GM23338 (cell line): ENCODE data around the gene TRIM37. TPM values are rescaled to one million over a fixed set of nuclear protein-coding genes. Genes with fewer than 3 reads are reported as not detected.

Experiments used
- ATAC-seq: fragments of 200-7000 bp; cut with Tn5 transposase; 3 replicates; pipeline ENCODE4 v1.9.1; 2020
- DNase-seq: peaks from one replicate; pipeline ENCODE4 v3.0.0-alpha.2; 2015; ENCODE audit warnings: low spot score
- H2AFZ ChIP-seq: fragments of 200-600 bp; sonication (generic); 2 replicates; pipeline ENCODE4 v1.8.0; 2016; ENCODE audit warnings: antibody characterized with exemption, mild to moderate bottlenecking, moderate library complexity
- H3F3A ChIP-seq: fragments of 200-600 bp; sonication (generic); replicated peaks from 2 replicates; pipeline ENCODE4 v1.8.0; 2017; ENCODE audit warnings: antibody characterized with exemption, mixed run types, low read depth
- H3K27ac ChIP-seq: fragments of 200-600 bp; sonication (generic); 2 replicates; pipeline ENCODE4 v1.6.1; 2016; ENCODE audit warnings: low read depth
- H3K27me3 ChIP-seq: fragments of 200-600 bp; sonication (generic); 2 replicates; pipeline ENCODE4 v1.8.0; 2016; ENCODE audit warnings: mild to moderate bottlenecking, mixed run types, moderate library complexity; ENCODE audit not compliant: insufficient read depth
- H3K36me3 ChIP-seq: fragments of 200-600 bp; sonication (generic); 2 replicates; pipeline ENCODE4 v1.8.0; 2016; ENCODE audit warnings: mild to moderate bottlenecking; ENCODE audit not compliant: insufficient read depth
- H3K4me1 ChIP-seq: fragments of 200-600 bp; sonication (generic); 2 replicates; pipeline ENCODE4 v1.8.0; 2016; ENCODE audit warnings: mild to moderate bottlenecking, moderate library complexity; ENCODE audit not compliant: insufficient read depth
- H3K4me2 ChIP-seq: fragments of 200-600 bp; sonication (generic); 2 replicates; pipeline ENCODE4 v1.7.1; 2017; ENCODE audit warnings: mixed run types
- H3K4me3 ChIP-seq: fragments of 200-600 bp; sonication (generic); 2 replicates; pipeline ENCODE4 v1.6.1; 2016; ENCODE audit warnings: mixed run types
- H3K79me2 ChIP-seq: fragments of 200-600 bp; sonication (generic); replicated peaks from 2 replicates; pipeline ENCODE4 v1.8.0; 2017; ENCODE audit warnings: mild to moderate bottlenecking; ENCODE audit not compliant: insufficient read depth
- H3K9me2 ChIP-seq: fragments of 200-600 bp; sonication (generic); 2 replicates; pipeline ENCODE4 v1.8.0; 2017; ENCODE audit not compliant: insufficient read depth
- H4K20me1 ChIP-seq: fragments of 200-600 bp; sonication (generic); replicated peaks from 2 replicates; pipeline ENCODE4 v1.8.0; 2017; ENCODE audit warnings: mild to moderate bottlenecking; ENCODE audit not compliant: insufficient read depth
- H3K27ac Mint-ChIP-seq: 2 replicates; pipeline ENCODE4 v1.8.0; 2020; ENCODE audit warnings: inconsistent platforms, mild to moderate bottlenecking, moderate library complexity, mixed read lengths
- H3K27me3 Mint-ChIP-seq: 3 replicates; pipeline ENCODE4 v1.8.0; 2022; ENCODE audit warnings: low read depth, mild to moderate bottlenecking, moderate library complexity, mixed read lengths, inconsistent platforms; ENCODE audit not compliant: insufficient read depth, poor library complexity
- H3K36me3 Mint-ChIP-seq: 3 replicates; pipeline ENCODE4 v1.8.0; 2021; ENCODE audit warnings: low read depth, mild to moderate bottlenecking, inconsistent platforms, moderate library complexity, mixed read lengths
- H3K4me1 Mint-ChIP-seq: 3 replicates; pipeline ENCODE4 v1.8.0; 2020; ENCODE audit warnings: mild to moderate bottlenecking, inconsistent platforms, mixed read lengths
- H3K4me3 Mint-ChIP-seq: 3 replicates; pipeline ENCODE4 v1.8.0; 2021; ENCODE audit warnings: moderate library complexity, mild to moderate bottlenecking, inconsistent platforms, mixed read lengths
- H3K9me3 Mint-ChIP-seq: 3 replicates; pipeline ENCODE4 v1.8.0; 2020; ENCODE audit warnings: moderate library complexity, mild to moderate bottlenecking, inconsistent platforms, mixed read lengths
- CREB1 ChIP-seq: fragments of 250-450 bp; sonication (Bioruptor Pico); IDR thresholded peaks from 2 replicates; pipeline ENCODE4 v1.5.0; 2020; ENCODE audit warnings: low read depth, mild to moderate bottlenecking, moderate library complexity
- CTCF ChIP-seq, 2 experiments: fragments of 200-600 bp in 1 of 2; sonication (generic) in 1 of 2; conservative IDR thresholded peaks; 2 replicates each; pipeline versions ENCODE4 v1.5.1 to v1.6.1; 2016 to 2017; ENCODE audit warnings: antibody characterized with exemption in 2 of 2, low read depth in 2 of 2, mild to moderate bottlenecking in 2 of 2, moderate library complexity in 1 of 2
- ETS1 ChIP-seq: IDR thresholded peaks from 2 replicates; pipeline ENCODE4 v1.6.1; 2016; ENCODE audit warnings: antibody characterized with exemption
- EZH2 ChIP-seq: fragments of 200-600 bp; sonication (generic); IDR thresholded peaks from one replicate; pipeline ENCODE4 v1.8.0; 2017; ENCODE audit warnings: antibody characterized with exemption, mild to moderate bottlenecking, low read depth; ENCODE audit not compliant: unreplicated experiment
- EZH2phosphoT487 ChIP-seq: fragments of 200-600 bp; sonication (generic); IDR thresholded peaks from one replicate; pipeline ENCODE4 v1.8.1; 2018; ENCODE audit warnings: antibody characterized with exemption; ENCODE audit not compliant: unreplicated experiment
- JUNB ChIP-seq: IDR thresholded peaks from one replicate; pipeline ENCODE4 v1.6.1; 2016; ENCODE audit warnings: antibody characterized with exemption; ENCODE audit not compliant: unreplicated experiment
- POLR2AphosphoS5 ChIP-seq: IDR thresholded peaks from 2 replicates; pipeline ENCODE4 v1.6.1; 2016; ENCODE audit warnings: antibody characterized with exemption, low read depth
- REST ChIP-seq: IDR thresholded peaks from one replicate; pipeline ENCODE4 v1.6.1; 2018; ENCODE audit warnings: antibody characterized with exemption; ENCODE audit not compliant: unreplicated experiment
- ZNF114 ChIP-seq: fragments of 250-450 bp; sonication (Bioruptor Pico); IDR thresholded peaks from 2 replicates; pipeline ENCODE4 v1.5.0; 2020; ENCODE audit warnings: mild to moderate bottlenecking, moderate library complexity
- polyA plus RNA-seq: library from polyadenylated mRNA; unstranded; fragments of >200 nt; fragmentation: Nextera tagmentation; extraction: Ambion mirVana; gene quantifications from 2 replicates; pipeline ENCODE4 v1.2.1, GENCODE V29; 2016
- total RNA-seq: library from RNA; depleted of rRNA; stranded (reverse); fragments of >200 nt; shearing (Covaris generic); gene quantifications from 2 replicates; pipeline ENCODE4 v1.2.3, GENCODE V29; 2014

TRIM37 gene
- total and polyA plus RNA-seq, 2 experiments from 2014 or later: 61.1 to 71.2 TPM

GRCh38 chr17:59001158-59001814, 105.4 kb downstream of the TRIM37 start (continued):
- TF ChIP-seq REST (no peak), ETS1 (no peak), ZNF114 (CRISPR knock-in tag) (no peak), CTCF (conservative IDR thresholded peaks at IDR 0.05; ENCODE audit: low read depth in 2 of 2) (no peak), EZH2 (no peak)

- Mint-ChIP-seq H3K4me1 (peaks cover 6% of the 10 kb centered on the region; the same call in 2 of the 3 replicates), H3K4me3 (no peak overlapping the region), H3K36me3 (peaks cover 35% of the 10 kb centered on the region; the same call in 2 of the 3 replicates), H3K9me3 (no peaks in the 10 kb centered on the region), H3K27ac (no peak overlapping the region), H3K27me3 (peaks cover 2% of the 10 kb centered on the region)
- ATAC-seq: no peak
- Histone ChIP-seq H3K4me3 (no peak overlapping the region), H3K4me1 (no peaks in the 10 kb centered on the region), H3K27ac (no peak overlapping the region), H3K9me2 (no peaks in the 10 kb centered on the region), H3K36me3 (peaks cover 10% of the 10 kb centered on the region; the same call in 1 of the 2 replicates), H3K27me3 (no peaks in the 10 kb centered on the region), H3K4me2 (no peak overlapping the region), H2AFZ (no peak overlapping the region), H4K20me1 (no peaks in the 10 kb centered on the region), H3F3A (no peaks in the 10 kb centered on the region), H3K79me2 (no peaks in the 10 kb centered on the region)
- no peak for DNase-seq
- TF ChIP-seq CREB1 (CRISPR knock-in tag) (no peak), ETS1 (no peak), REST (no peak), CTCF (conservative IDR thresholded peaks at IDR 0.05; ENCODE audit: low read depth in 2 of 2) (no peak), JUNB (no peak), POLR2AphosphoS5 (no peak), EZH2phosphoT487 (no peak)
These were observed 106.7 kb downstream of the TRIM37 start for GRCh38 chr17:59000022-59000421.
